Mesenchymal stem cell (in vitro differentiated cells and primary cell): Measurements from ENCODE around the gene PIEZO1.

ENCODE experiments used
- DNase-seq: peaks from one replicate; pipeline ENCODE4 v3.0.0-alpha.2; 2013
- H2AFZ ChIP-seq: one replicate; pipeline ENCODE4 v1.6.1; 2013; ENCODE audit warnings: low read depth, mild to moderate bottlenecking, control low read depth, inconsistent platforms, low read length, moderate library complexity
- H2AK5ac ChIP-seq: 2 replicates; pipeline ENCODE4 v1.6.1; 2013; ENCODE audit warnings: low read length, moderate library complexity, mild to moderate bottlenecking, inconsistent platforms; ENCODE audit not compliant: severe bottlenecking
- H2BK120ac ChIP-seq: one replicate; pipeline ENCODE4 v1.6.1; 2013; ENCODE audit warnings: low read depth, mild to moderate bottlenecking, inconsistent platforms, low read length, moderate library complexity
- H2BK12ac ChIP-seq, 2 experiments: one replicate each; pipeline ENCODE4 v1.6.1; 2013; ENCODE audit warnings: inconsistent platforms in 2 of 2, low read length in 2 of 2, mild to moderate bottlenecking in 2 of 2, moderate library complexity in 2 of 2, control low read depth in 1 of 2
- H2BK15ac ChIP-seq: one replicate; pipeline ENCODE4 v1.6.1; 2013; ENCODE audit warnings: mild to moderate bottlenecking, low read depth, inconsistent platforms; ENCODE audit not compliant: poor library complexity, severe bottlenecking
- H2BK5ac ChIP-seq: 2 replicates; pipeline ENCODE4 v1.6.1; 2013; ENCODE audit warnings: low read depth, mild to moderate bottlenecking, low read length, control low read depth, inconsistent platforms; ENCODE audit not compliant: poor library complexity, severe bottlenecking
- H3K14ac ChIP-seq, 2 experiments: one replicate each; pipeline ENCODE4 v1.6.1; 2013; ENCODE audit warnings: inconsistent platforms in 2 of 2, low read length in 2 of 2, control low read depth in 1 of 2, mild to moderate bottlenecking in 1 of 2, moderate library complexity in 1 of 2
- H3K18ac ChIP-seq, 2 experiments: one replicate each; pipeline ENCODE4 v1.6.1; 2013; ENCODE audit warnings: inconsistent platforms in 2 of 2, low read length in 2 of 2, control low read depth in 1 of 2, low read depth in 1 of 2, mild to moderate bottlenecking in 1 of 2
- H3K23ac ChIP-seq, 2 experiments: one replicate each; pipeline ENCODE4 v1.6.1; 2013; ENCODE audit warnings: inconsistent platforms in 2 of 2, low read length in 2 of 2, mild to moderate bottlenecking in 2 of 2, moderate library complexity in 2 of 2, control low read depth in 1 of 2
- H3K27ac ChIP-seq: 2 replicates; pipeline ENCODE4 v1.5.1; 2013; ENCODE audit warnings: mild to moderate bottlenecking, moderate library complexity, low read length, control low read depth, inconsistent platforms; ENCODE audit not compliant: poor library complexity, severe bottlenecking
- H3K27me3 ChIP-seq, 2 experiments: 2 replicates each; pipeline versions ENCODE4 v1.6.1 to v1.7.0; 2013; ENCODE audit warnings: low read length in 2 of 2, mild to moderate bottlenecking in 2 of 2, moderate library complexity in 2 of 2, control low read depth in 1 of 2, inconsistent platforms in 1 of 2; ENCODE audit not compliant: control insufficient read depth in 1 of 2, insufficient read depth in 1 of 2
- H3K36me3 ChIP-seq, 2 experiments: 2 replicates each; pipeline versions ENCODE4 v1.6.1 to v1.7.0; 2013; ENCODE audit warnings: low read length in 2 of 2, control low read depth in 1 of 2, inconsistent platforms in 1 of 2, low read depth in 1 of 2, mild to moderate bottlenecking in 1 of 2; ENCODE audit not compliant: insufficient read depth in 2 of 2, control insufficient read depth in 1 of 2
- H3K4ac ChIP-seq, 2 experiments: one replicate each; pipeline ENCODE4 v1.6.1; 2013; ENCODE audit warnings: inconsistent platforms in 2 of 2, low read length in 2 of 2, mild to moderate bottlenecking in 2 of 2, moderate library complexity in 2 of 2, control low read depth in 1 of 2, low read depth in 1 of 2
- H3K4me1 ChIP-seq: 2 replicates; pipeline ENCODE4 v1.6.1; 2013; ENCODE audit warnings: low read depth, low read length, control low read depth; ENCODE audit not compliant: control insufficient read depth, insufficient read depth
- H3K4me2 ChIP-seq: 2 replicates; pipeline ENCODE4 v1.6.1; 2013; ENCODE audit warnings: low read length, mild to moderate bottlenecking, inconsistent platforms; ENCODE audit not compliant: poor library complexity, severe bottlenecking
- H3K4me3 ChIP-seq, 2 experiments: 2 replicates each; pipeline versions ENCODE4 v1.5.1 to v1.7.0; 2013; ENCODE audit warnings: low read length in 2 of 2, mild to moderate bottlenecking in 2 of 2, control low read depth in 1 of 2, low read depth in 1 of 2; ENCODE audit not compliant: insufficient read depth in 1 of 2
- H3K79me1 ChIP-seq: replicated peaks from 2 replicates; pipeline ENCODE4 v1.6.1; 2013; ENCODE audit warnings: mild to moderate bottlenecking, control low read depth, low read length, inconsistent platforms; ENCODE audit not compliant: poor library complexity, severe bottlenecking
- H3K9ac ChIP-seq: 2 replicates; pipeline ENCODE4 v1.7.0; 2013; ENCODE audit warnings: mild to moderate bottlenecking, low read length, moderate library complexity
- H3K9me3 ChIP-seq: 2 replicates; pipeline ENCODE4 v1.7.0; 2013; ENCODE audit warnings: mild to moderate bottlenecking, low read length; ENCODE audit not compliant: control insufficient read depth
- H4K8ac ChIP-seq: one replicate; pipeline ENCODE4 v1.6.1; 2013; ENCODE audit warnings: inconsistent platforms, mild to moderate bottlenecking, low read length, moderate library complexity
- H4K91ac ChIP-seq: one replicate; pipeline ENCODE4 v1.6.1; 2013; ENCODE audit warnings: mild to moderate bottlenecking, low read length, inconsistent platforms
- WGBS: methylation state at CpG from one replicate; pipeline ENCODE4 v1.1.7; 2013; ENCODE audit warnings: mixed read lengths; 5-methylcytosine and 5-hydroxymethylcytosine counted together

PIEZO1 gene

DNA sequence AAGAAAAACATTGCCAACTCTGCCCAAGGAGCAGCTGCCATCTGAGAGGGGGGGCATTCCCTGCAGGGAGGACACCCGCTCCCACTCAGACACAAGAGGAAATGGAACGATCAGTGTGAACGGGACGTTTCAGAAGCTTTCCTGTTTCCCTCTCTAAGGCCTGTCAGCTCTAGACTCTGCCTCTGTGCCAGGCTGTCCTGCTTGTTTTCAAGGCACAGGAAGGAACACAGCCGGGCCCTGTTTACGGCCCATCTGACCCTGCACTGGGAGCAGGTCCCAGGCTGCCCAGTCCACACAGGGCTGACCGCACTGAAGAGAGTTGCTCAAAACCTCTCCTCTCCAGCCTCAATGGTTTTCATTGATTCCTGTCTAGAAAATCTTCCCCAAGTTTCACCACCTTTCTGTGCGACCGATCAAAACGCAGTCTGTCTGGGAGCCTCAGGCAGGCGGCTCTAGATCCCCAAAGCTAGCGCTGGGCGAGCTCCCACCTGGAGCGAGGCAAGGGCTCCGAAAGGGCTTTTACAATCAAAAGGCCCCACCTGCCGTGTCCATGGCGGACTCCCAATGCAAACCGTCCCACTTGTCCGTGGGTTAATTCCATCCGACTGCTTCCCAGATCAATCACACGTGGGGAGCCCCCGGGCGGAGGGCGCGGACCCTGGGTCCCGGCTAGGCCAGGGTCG, 1.5 kb downstream of the PIEZO1 start:
- WGBS, result 54% methylated on average over 27 of the region's 27 CpGs
- H3K14ac ChIP-seq, result peak overlapping the region in 1 of 2 experiments; percentile 89
- peak overlapping the region; percentile 52 for H2AK5ac ChIP-seq
- H3K9me3 ChIP-seq, result no peaks in the 10 kb centered on the region
- peak overlapping the region; percentile 97 for H4K91ac ChIP-seq
- H3K23ac ChIP-seq, result peak overlapping the region in 1 of 2 experiments; percentile 94
- peak overlapping the region; percentile 60 for H2BK15ac ChIP-seq
- peak overlapping the region in 1 of 2 experiments; percentile 59 for H2BK12ac ChIP-seq
- peak overlapping the region; percentile 88 for H3K9ac ChIP-seq
- peaks cover 58% of the 10 kb centered on the region for H3K4me1 ChIP-seq
- H2BK5ac ChIP-seq, result peak overlapping the region; percentile 79
- H3K4me2 ChIP-seq, result peak overlapping the region; percentile 82
- peak overlapping the region; percentile 66 to 91 for H3K4ac ChIP-seq
- peaks cover 2% of the 10 kb centered on the region for H3K79me1 ChIP-seq
- H4K8ac ChIP-seq, result peak overlapping the region; percentile 87
- peaks cover 0 to 4% of the 10 kb centered on the region in 2 experiments for H3K36me3 ChIP-seq
- H3K27me3 ChIP-seq, result no peaks in the 10 kb centered on the region
- H2AFZ ChIP-seq, result no peak overlapping the region
- DNase-seq, result peak; percentile 60
- H3K27ac ChIP-seq, result peak overlapping the region; percentile 78
- H3K18ac ChIP-seq, result peak overlapping the region; percentile 82 to 95
- H3K4me3 ChIP-seq, result peak overlapping the region; percentile 76 to 86
- H2BK120ac ChIP-seq, result peak overlapping the region; percentile 91

- H3K27me3 ChIP-seq, result no peaks in the 10 kb centered on the region
- peak overlapping the region in 1 of 2 experiments; percentile 46 for H3K4ac ChIP-seq
- peaks cover 0 to 4% of the 10 kb centered on the region in 2 experiments for H3K36me3 ChIP-seq
- H3K9me3 ChIP-seq, result no peaks in the 10 kb centered on the region
- H2AK5ac ChIP-seq, result peak overlapping the region; percentile 9
- H4K91ac ChIP-seq, result peak overlapping the region; percentile 69
- H3K14ac ChIP-seq, result no peak overlapping the region
- H3K23ac ChIP-seq, result no peak overlapping the region
- H3K4me3 ChIP-seq, result peak overlapping the region in 1 of 2 experiments; percentile 86
- H3K4me1 ChIP-seq, result peaks cover 66% of the 10 kb centered on the region
- H4K8ac ChIP-seq, result peak overlapping the region; percentile 45
- WGBS, result 35% methylated on average over 14 of the region's 16 CpGs
- H3K18ac ChIP-seq, result peak overlapping the region in 1 of 2 experiments; percentile 65
- peak overlapping the region; percentile 23 for H2BK120ac ChIP-seq
- H2BK15ac ChIP-seq, result no peak overlapping the region
- DNase-seq, result peak; percentile 76
- H3K4me2 ChIP-seq, result peak overlapping the region; percentile 82
- no peak overlapping the region for H2BK5ac ChIP-seq
- H2BK12ac ChIP-seq, result peak overlapping the region; percentile 9 to 12
- peak overlapping the region; percentile 88 for H3K9ac ChIP-seq
- no peak overlapping the region for H2AFZ ChIP-seq
- H3K27ac ChIP-seq, result peak overlapping the region; percentile 78
- H3K79me1 ChIP-seq, result peaks cover 4% of the 10 kb centered on the region
These were observed 2.3 kb downstream of the PIEZO1 start for GRCh38 chr16:88782454-88783390.

- H3K4me2 ChIP-seq, result peak overlapping the region; percentile 44
- peak overlapping the region; percentile 0 to 86 for H3K4me3 ChIP-seq
- H2AFZ ChIP-seq, result no peak overlapping the region
- H3K18ac ChIP-seq, result peak overlapping the region; percentile 40 to 62
- H3K27ac ChIP-seq, result peak overlapping the region; percentile 13
- peak overlapping the region; percentile 89 for H4K91ac ChIP-seq
- peaks cover 0 to 4% of the 10 kb centered on the region in 2 experiments for H3K36me3 ChIP-seq
- peaks cover 77% of the 10 kb centered on the region for H3K4me1 ChIP-seq
- H3K4ac ChIP-seq, result peak overlapping the region; percentile 19 to 49
- 73% methylated on average over 28 of the region's 28 CpGs for WGBS
- H3K9ac ChIP-seq, result peak overlapping the region; percentile 36
- H2BK15ac ChIP-seq, result peak overlapping the region; percentile 71
- peak overlapping the region; percentile 69 to 73 for H2BK12ac ChIP-seq
- H3K14ac ChIP-seq, result peak overlapping the region in 1 of 2 experiments; percentile 63
- H3K27me3 ChIP-seq, result no peaks in the 10 kb centered on the region
- peak overlapping the region in 1 of 2 experiments; percentile 96 for H3K23ac ChIP-seq
- no peak for DNase-seq
- peaks cover 4% of the 10 kb centered on the region for H3K79me1 ChIP-seq
- H3K9me3 ChIP-seq, result no peaks in the 10 kb centered on the region
- H2BK5ac ChIP-seq, result peak overlapping the region; percentile 38
- H2BK120ac ChIP-seq, result peak overlapping the region; percentile 56
- peak overlapping the region; percentile 88 for H2AK5ac ChIP-seq
- peak overlapping the region; percentile 52 for H4K8ac ChIP-seq
These were observed 3.6 kb downstream of the PIEZO1 start for GRCh38 chr16:88781140-88782077.
